ENCODE results near the gene RGS11. TPM values are rescaled to one million over a fixed set of nuclear protein-coding genes. Genes with fewer than 3 reads are reported as not detected.

RGS11 gene
- total and polyA plus RNA-seq, 7 donors: 0.20 to 2.6 (median 0.92) TPM

- DNase-seq (peak in 1 of 2 donors; percentile 39), ATAC-seq (no peak)
- H3K36me3 ChIP-seq (ENCODE audit: insufficient read depth in 1 of 2, low read depth in 1 of 2): peaks cover 0 to 60% of the 10 kb centered on the region in 2 donors
- WGBS, 3 donors: 93 to 94% (median 93%) methylated on average over 22 of the region's 22 CpGs
- H3K4me3 ChIP-seq: no peak overlapping the region
- TF ChIP-seq, protein P1, sequence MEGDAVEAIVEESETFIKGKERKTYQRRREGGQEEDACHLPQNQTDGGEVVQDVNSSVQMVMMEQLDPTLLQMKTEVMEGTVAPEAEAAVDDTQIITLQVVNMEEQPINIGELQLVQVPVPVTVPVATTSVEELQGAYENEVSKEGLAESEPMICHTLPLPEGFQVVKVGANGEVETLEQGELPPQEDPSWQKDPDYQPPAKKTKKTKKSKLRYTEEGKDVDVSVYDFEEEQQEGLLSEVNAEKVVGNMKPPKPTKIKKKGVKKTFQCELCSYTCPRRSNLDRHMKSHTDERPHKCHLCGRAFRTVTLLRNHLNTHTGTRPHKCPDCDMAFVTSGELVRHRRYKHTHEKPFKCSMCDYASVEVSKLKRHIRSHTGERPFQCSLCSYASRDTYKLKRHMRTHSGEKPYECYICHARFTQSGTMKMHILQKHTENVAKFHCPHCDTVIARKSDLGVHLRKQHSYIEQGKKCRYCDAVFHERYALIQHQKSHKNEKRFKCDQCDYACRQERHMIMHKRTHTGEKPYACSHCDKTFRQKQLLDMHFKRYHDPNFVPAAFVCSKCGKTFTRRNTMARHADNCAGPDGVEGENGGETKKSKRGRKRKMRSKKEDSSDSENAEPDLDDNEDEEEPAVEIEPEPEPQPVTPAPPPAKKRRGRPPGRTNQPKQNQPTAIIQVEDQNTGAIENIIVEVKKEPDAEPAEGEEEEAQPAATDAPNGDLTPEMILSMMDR (IDR thresholded peaks at IDR 0.05): no peak
- intact Hi-C loops (cut with DNase I): no loop called here
- H3K27ac ChIP-seq: no peak overlapping the region
- no peaks in the 10 kb centered on the region for H3K4me1 ChIP-seq
- H3K27me3 ChIP-seq (ENCODE audit: insufficient read depth in 3 of 3, low read length in 2 of 3): no peaks in the 10 kb centered on the region
- H3K9me3 ChIP-seq: no peaks in the 10 kb centered on the region
These were observed 13.8 kb upstream of the RGS11 start for GRCh38 chr16:289395-289997.

- DNase-seq (peak in 1 of 2 donors; percentile 44), ATAC-seq (no peak)
- intact Hi-C loops (cut with DNase I): no loop called here
- TF ChIP-seq, protein P1 (IDR thresholded peaks at IDR 0.05): no peak
- no peaks in the 10 kb centered on the region for H3K4me1 ChIP-seq
- WGBS, 3 donors: 93 to 95% (median 93%) methylated on average over 33 of the region's 33 CpGs
- H3K4me3 ChIP-seq: no peak overlapping the region
- no peaks in the 10 kb centered on the region for H3K27me3 ChIP-seq (ENCODE audit: insufficient read depth in 3 of 3, low read length in 2 of 3)
- no peaks in the 10 kb centered on the region for H3K9me3 ChIP-seq
- no peak overlapping the region for H3K27ac ChIP-seq
- H3K36me3 ChIP-seq (ENCODE audit: insufficient read depth in 1 of 2, low read depth in 1 of 2): peaks cover 0 to 59% of the 10 kb centered on the region in 2 donors
These were observed 12.5 kb upstream of the RGS11 start for GRCh38 chr16:287981-288920.

DNA sequence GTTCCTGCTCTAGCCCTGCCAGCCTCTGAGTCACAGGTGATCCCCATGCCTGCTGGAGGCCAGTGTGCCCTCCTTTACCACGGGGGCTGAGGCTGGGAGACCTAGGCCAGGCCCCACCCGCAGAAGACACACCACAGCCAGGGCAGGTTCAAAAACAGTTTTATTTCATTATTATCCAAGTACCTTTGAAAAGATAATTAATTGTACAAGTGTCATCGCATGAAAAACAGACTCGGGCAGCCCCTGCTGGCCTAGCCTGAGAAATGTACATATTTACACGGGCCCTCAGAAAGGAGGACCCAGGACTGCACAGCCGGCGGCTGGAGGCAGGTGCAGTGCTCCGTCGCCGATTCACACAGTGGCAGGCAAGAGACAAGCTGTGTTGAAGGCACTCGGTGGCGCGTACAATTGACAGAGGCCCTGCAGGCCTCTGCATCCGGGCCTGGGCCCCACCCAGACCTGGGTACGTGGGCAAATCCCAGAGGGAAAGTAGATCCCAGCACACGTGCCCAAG lies 11.6 kb upstream of the RGS11 start:
- peaks cover 0 to 2% (median 0%) of the 10 kb centered on the region in 3 donors for H3K27me3 ChIP-seq (ENCODE audit: insufficient read depth in 3 of 3, low read length in 2 of 3)
- H3K4me1 ChIP-seq: no peaks in the 10 kb centered on the region
- TF ChIP-seq, protein P1 (IDR thresholded peaks at IDR 0.05): no peak
- H3K36me3 ChIP-seq (ENCODE audit: insufficient read depth in 1 of 2, low read depth in 1 of 2): peaks cover 0 to 50% of the 10 kb centered on the region in 2 donors
- H3K9me3 ChIP-seq: no peaks in the 10 kb centered on the region
- H3K27ac ChIP-seq: no peak overlapping the region
- DNase-seq (peak in 1 of 2 donors; percentile 40), ATAC-seq (no peak)
- no peak overlapping the region for H3K4me3 ChIP-seq
- intact Hi-C loops (cut with DNase I): no loop called here
- WGBS, 3 donors: 81 to 89% (median 84%) methylated on average over 16 of the region's 16 CpGs

- DNase-seq (peak in 1 of 2 donors; percentile 37), ATAC-seq (no peak)
- intact Hi-C loops (cut with DNase I): no loop called here
- H3K27ac ChIP-seq: no peak overlapping the region
- H3K27me3 ChIP-seq (ENCODE audit: insufficient read depth in 3 of 3, low read length in 2 of 3): peaks cover 0 to 9% (median 0%) of the 10 kb centered on the region in 3 donors
- peaks cover 0 to 45% of the 10 kb centered on the region in 2 donors for H3K36me3 ChIP-seq (ENCODE audit: insufficient read depth in 1 of 2, low read depth in 1 of 2)
- no peaks in the 10 kb centered on the region for H3K9me3 ChIP-seq
- TF ChIP-seq, protein P1 (IDR thresholded peaks at IDR 0.05): no peak
- H3K4me3 ChIP-seq: no peak overlapping the region
- H3K4me1 ChIP-seq: no peaks in the 10 kb centered on the region
- 88 to 95% (median 94%) methylated on average over 22 of the region's 22 CpGs for WGBS, 3 donors
These were observed 10.9 kb upstream of the RGS11 start for GRCh38 chr16:286491-287297.
